Skeletal muscle cell (primary cell): ENCODE results near the gene ZKSCAN5.
"Not testable (repeated sequence)": the region's sequence is repeated elsewhere in the genome, so short reads cannot be mapped to it uniquely, and the experiment has no call there.

Experiments
- DNase-seq: peaks from one replicate; pipeline ENCODE4 v3.0.0-alpha.2; 2010; ENCODE audit warnings: low read depth
- H3K4me3 ChIP-seq: 2 replicates; pipeline ENCODE4 v1.5.1; 2011; ENCODE audit warnings: low read depth, mild to moderate bottlenecking, control low read depth, low read length, moderate library complexity

ZKSCAN5 gene

GRCh38 chr7:99493823-99494222, 10.6 kb upstream of the ZKSCAN5 start:
- DNase-seq, result no peak
- H3K4me3 ChIP-seq, result no peak overlapping the region

DNA sequence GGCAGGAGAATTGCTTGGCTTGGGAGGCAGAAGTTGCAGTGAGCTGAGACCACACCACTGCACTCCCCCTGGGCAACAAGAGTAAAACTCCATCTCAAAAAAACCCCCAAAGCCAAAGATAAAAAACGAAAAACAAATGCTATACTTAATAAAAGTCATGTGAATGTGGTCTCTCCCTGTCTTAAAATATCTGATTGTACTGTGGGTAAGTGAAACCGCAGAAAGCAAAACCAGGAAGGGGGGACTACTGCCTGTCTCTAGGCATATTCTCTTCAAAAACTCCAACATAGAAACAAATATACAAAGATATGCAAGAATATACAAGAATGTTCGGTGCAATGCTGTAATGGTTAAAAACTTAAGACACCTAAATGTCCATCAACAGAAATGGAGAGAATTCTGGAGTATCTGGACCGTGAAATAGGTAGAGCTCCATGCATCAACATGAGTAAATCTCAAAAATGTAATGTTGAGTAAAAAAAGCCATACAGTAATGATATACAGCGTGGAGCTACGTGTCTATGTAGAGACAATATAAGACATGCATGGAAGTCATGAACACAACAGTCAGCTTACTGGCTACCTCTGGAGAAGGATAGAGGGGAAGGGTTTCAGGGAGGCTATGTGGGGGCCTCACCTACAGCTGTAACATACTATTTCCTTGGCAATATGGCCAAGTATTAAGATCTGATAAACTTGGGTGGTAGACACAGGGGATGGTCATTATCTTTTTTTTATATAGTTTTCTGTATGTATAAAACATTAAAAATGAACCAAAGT, 6.5 kb upstream of the ZKSCAN5 start:
- peak overlapping the region; percentile 98 for H3K4me3 ChIP-seq
- DNase-seq, result no peak

DNA sequence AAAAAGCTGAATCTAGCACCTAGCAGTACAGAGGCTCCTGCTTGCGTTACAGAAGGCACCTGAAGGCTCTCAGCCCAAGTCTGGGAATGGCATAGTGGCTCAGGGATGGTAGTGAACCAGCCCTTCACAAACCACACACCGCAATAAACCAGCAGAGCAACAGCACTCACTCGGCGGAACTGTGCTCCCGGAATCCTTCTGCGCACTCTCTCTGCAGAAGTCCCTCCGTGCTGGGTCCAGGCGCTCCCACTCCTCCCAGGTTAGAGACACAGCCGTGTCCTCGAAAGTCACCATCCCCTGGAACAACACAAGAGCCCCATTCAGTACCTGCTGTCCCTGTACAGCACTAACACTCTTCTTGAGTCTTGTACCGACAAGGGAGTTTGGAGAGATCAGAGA, 5.9 kb upstream of the ZKSCAN5 start:
- DNase-seq, result no peak
- peak overlapping the region; percentile 98 for H3K4me3 ChIP-seq

- peak overlapping the region; percentile 98 for H3K4me3 ChIP-seq
These were observed 5.1 kb upstream of the ZKSCAN5 start for GRCh38 chr7:99499371-99499720.

DNA sequence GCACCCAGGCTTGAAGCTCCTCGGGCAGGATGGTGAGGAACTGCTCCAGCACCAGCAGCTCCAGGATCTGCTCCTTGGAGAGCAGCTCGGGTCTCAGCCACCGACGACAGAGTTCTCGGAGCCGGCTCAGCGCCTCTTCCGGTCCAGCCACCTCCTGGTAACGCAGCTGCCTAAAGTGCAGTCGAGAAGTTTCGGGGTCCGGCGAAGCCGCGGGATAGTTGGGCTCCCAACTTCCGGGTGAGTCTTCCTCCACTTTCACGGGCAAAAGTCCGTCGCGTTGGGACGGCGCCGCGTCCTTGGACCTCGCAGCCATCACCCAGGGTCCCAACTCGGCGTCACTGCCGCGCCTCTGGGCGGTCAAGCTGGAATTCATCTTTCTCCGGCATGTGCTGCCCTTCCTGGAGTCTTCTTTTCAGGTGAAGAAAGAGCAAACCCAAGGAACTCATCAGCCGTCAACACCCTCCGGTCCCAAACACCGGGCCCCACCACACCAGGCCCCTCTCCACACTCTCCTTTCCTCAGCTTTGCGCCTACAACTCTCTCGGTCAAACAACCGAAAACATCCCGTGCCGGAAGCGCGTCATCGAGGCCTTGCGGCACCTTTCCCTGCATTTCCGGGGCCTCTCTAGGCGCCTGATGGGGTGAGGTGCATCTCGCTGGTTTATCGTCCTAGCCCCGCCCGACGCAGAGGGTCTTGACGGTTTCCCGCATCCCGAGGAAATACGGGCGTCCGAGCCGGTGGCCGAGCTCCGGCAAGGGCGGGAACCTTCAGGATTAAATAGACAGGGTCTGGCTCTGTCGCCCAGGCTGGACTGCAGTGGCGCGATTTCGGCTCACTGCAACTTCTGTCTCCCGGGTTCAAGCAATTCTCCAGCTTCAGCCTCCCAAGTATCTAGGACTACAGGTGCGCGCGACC, 4.5 kb upstream of the ZKSCAN5 start, which contains the start of gene ZNF394:
Gene ZNF394, minus strand, starts transcription at position 561 of the 916 bp plus-strand sequence. Its CDS starts 188 bp downstream, at position 373.
- peak within 1 kb of the TSS; percentile 98 for H3K4me3 ChIP-seq
- peak; percentile 76 for DNase-seq

More at GRCh38 chr7:99499371-99499720, 5.1 kb upstream of the ZKSCAN5 start:
- DNase-seq, result no peak

- H3K4me3 ChIP-seq, result peak overlapping the region; percentile 98
- no peak for DNase-seq
These were observed 3.8 kb upstream of the ZKSCAN5 start for GRCh38 chr7:99500637-99501009.

DNA sequence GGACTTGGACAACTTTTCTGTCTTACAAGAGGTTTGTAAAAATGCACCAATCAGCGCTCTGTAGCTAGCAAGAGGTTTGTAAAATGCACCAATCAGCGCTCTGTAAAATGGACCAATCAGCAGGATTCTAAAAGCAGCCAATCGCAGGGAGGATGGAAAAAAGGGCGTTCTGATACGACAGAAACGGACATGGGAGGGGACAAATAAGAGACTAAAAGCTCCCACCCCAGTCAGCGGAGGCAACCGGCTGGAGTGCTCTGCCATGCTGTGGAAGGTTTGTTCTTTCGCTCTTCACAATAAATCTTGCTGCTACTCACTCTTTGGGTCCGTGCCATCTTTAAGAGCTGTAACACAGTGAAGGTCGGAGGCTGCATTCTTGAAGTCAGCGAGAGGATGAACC, 3.2 kb upstream of the ZKSCAN5 start:
- not testable (repeated sequence) for H3K4me3 ChIP-seq, DNase-seq

DNA sequence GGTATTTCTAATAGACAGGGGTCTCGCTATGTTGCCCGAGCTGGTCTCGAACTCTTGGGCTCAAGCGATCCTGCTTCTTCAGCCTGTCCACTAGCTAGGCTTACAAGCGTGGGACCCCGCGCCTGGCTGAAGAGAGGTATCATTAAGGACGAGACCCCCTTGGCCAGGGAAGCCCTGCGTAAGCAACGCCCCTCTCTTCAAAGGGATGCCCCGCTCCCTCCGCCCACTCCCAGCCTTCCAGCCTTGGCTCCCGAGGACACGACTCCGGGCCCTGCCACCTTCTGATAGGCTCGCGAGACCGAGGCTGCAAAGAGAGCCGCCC, 220 bp upstream of the ZKSCAN5 start:
- DNase-seq, result peak; percentile 91
- peak overlapping the region; percentile 89 for H3K4me3 ChIP-seq

GRCh38 chr7:99505324-99505662, 831 bp downstream of the ZKSCAN5 start:
- peak overlapping the region; percentile 89 for H3K4me3 ChIP-seq
- DNase-seq, result no peak

- H3K4me3 ChIP-seq, result no peak overlapping the region
- no peak for DNase-seq
These were observed 9.6 kb downstream of the ZKSCAN5 start for GRCh38 chr7:99514050-99514449.

- DNase-seq, result no peak
- no peak overlapping the region for H3K4me3 ChIP-seq
These were observed 16.9 kb downstream of the ZKSCAN5 start for GRCh38 chr7:99521399-99521798.

- no peak overlapping the region for H3K4me3 ChIP-seq
- DNase-seq, result no peak
These were observed 21.4 kb downstream of the ZKSCAN5 start for GRCh38 chr7:99525713-99526440.

- H3K4me3 ChIP-seq, result no peak overlapping the region
These were observed 26.9 kb downstream of the ZKSCAN5 start for GRCh38 chr7:99531354-99531765.

DNA sequence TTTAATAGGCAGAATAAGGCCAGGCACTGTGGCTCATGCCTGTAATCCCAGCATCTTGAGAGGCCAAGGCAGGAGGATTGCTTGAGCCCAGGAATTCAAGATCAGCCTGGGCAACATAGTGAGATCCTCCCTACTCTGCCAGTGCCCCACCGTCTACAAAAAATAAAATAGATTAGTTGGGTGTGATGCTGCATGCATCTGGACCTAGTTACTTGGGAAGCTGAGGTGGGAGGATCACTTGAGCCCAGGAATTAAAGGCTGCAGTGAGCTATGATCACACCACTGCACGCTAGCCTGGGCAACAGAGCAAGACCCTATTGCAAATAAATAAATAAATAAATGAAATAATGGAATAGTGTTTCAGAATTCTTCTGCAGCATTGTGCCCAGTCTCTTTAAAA, 31.2 kb downstream of the ZKSCAN5 start:
- no peak for DNase-seq
- no peak overlapping the region for H3K4me3 ChIP-seq

More at GRCh38 chr7:99531354-99531765, 26.9 kb downstream of the ZKSCAN5 start:
- no peak for DNase-seq

DNA sequence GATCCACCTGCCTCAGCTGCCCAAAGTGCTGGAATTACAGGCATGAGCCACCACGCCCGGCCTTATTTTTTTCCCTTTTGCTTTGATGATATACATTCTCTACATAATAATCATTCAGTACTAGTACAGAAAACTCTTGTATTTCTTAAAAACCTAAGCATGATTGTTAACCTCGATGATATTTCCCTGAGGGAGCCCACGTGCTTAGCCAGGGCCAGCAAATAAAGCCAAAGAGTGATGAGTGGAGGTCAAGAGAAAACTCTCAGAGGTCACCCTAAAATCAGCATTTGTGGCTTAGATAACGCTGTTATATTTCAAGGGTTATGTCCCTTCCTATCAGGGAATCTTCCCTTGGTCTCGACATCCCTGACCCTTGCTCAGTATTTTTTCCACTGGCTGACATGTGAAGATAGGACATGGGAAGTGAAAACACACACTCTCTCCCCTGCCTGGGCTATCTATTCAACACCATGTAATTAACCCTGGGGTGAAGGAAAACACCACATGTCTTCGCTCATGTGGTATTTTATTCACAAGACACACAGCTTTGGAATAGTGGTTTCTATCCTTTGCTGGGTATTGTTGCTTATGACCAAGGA, 34.9 kb downstream of the ZKSCAN5 start:
- DNase-seq, result no peak
- no peak overlapping the region for H3K4me3 ChIP-seq

DNA sequence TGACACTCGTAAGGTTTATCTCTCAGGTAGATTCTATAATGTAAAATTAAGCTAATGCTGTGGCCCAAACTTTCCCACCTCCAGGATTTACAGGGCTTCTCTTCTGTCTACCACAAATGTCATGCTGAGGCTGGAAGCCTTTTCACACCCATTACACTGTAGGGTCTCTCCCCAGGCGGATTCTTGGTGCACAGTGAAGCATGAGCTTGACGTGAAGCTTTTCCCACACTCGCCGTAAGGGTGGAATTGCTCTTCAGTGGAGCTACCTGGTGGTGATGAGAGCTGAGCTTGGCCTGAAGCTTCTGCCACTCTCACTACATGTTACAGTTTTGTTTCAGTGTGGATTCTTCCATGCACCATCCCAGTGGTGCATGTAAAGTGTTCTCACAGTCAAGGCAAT, 36.1 kb downstream of the ZKSCAN5 start:
- H3K4me3 ChIP-seq, result no peak overlapping the region
- DNase-seq, result no peak

DNA sequence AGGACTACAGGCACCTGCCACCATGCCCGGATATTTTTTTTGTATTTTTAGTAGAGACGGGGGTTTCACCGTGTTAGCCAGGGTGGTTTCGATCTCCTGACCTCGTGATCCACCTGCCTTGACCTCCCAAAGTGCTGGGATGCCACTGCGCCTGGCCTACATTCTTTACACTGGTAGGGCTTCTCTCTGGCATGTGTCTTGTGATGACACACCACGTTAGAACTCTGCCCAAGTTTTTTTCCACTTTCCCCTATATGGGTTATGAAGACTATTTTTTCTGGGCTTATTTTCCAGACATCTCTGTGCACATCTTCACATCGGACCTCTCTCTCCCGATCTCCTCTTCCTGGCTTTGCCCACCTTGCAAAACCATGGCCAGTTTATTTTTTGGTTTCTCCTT, 36.8 kb downstream of the ZKSCAN5 start:
- DNase-seq, result no peak
- no peak overlapping the region for H3K4me3 ChIP-seq

GRCh38 chr7:99543081-99543671, 38.7 kb downstream of the ZKSCAN5 start:
- DNase-seq, result no peak

DNA sequence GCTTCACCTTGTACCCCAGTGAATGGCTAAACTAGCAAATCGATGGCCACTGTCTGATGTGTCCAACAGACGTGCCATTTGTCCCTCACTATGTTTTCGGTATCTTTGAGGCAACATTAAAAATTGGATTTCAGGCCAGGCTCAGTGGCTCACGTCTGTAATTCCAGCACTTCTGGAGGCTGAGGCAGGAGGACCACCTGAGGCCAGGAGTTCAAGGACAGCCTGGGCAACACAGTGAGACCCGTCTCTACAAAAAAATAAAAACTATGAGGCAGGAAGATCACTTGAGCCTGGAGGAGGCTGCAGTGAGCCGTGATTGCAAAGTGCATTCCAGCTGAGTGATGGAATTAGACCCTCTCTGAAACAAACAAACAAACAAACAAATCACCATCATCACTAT, 39.5 kb downstream of the ZKSCAN5 start:
- H3K4me3 ChIP-seq, result no peak overlapping the region
- DNase-seq, result no peak

More at GRCh38 chr7:99543081-99543671, 38.7 kb downstream of the ZKSCAN5 start:
- H3K4me3 ChIP-seq, result no peak overlapping the region
